Astrocyte of the spinal cord (primary cell): ENCODE data around the gene NR4A3.

ENCODE experiments used
- DNase-seq: peaks from one replicate; pipeline ENCODE4 v3.0.0; 2011; ENCODE audit warnings: low read depth, low spot score
- H3K4me3 ChIP-seq: 2 replicates; pipeline ENCODE4 v1.5.1; 2011; ENCODE audit warnings: low read depth, mild to moderate bottlenecking, low read length, moderate library complexity
- CTCF ChIP-seq: IDR thresholded peaks from 2 replicates; pipeline ENCODE4 v1.5.1; 2012; ENCODE audit warnings: low read depth, mild to moderate bottlenecking, low read length, inconsistent platforms
- in situ Hi-C: cut with HindIII; loops from 2 replicates; pipeline ENCODE4 v1.10.0; 2017; ENCODE audit warnings: low sequenced_read_pairs

NR4A3 gene

GRCh38 chr9:99866398-99866797, 44.7 kb downstream of the NR4A3 start:
- TF ChIP-seq CTCF: no peak
- in situ Hi-C loops: no loop called here
- H3K4me3 ChIP-seq: no peak overlapping the region
- peak; percentile 33 for DNase-seq

GRCh38 chr9:99867536-99867935, 45.9 kb downstream of the NR4A3 start:
- in situ Hi-C loops: no loop called here

GRCh38 chr9:99867968-99868367, 46.3 kb downstream of the NR4A3 start:
- no peak overlapping the region for H3K4me3 ChIP-seq
- TF ChIP-seq CTCF: no peak
- no peak for DNase-seq
- in situ Hi-C loops: no loop called here

More at GRCh38 chr9:99867536-99867935, 45.9 kb downstream of the NR4A3 start:
- no peak for DNase-seq
- TF ChIP-seq CTCF: no peak
- no peak overlapping the region for H3K4me3 ChIP-seq

GRCh38 chr9:99868845-99869244, 47.2 kb downstream of the NR4A3 start:
- H3K4me3 ChIP-seq: no peak overlapping the region
- peak; percentile 5 for DNase-seq
- in situ Hi-C loops: no loop called here
- TF ChIP-seq CTCF: no peak

GRCh38 chr9:99870126-99870525, 48.4 kb downstream of the NR4A3 start:
- in situ Hi-C loops: no loop called here
- DNase-seq: peak; percentile 13
- no peak for TF ChIP-seq CTCF
- no peak overlapping the region for H3K4me3 ChIP-seq

GRCh38 chr9:99873531-99873930, 51.8 kb downstream of the NR4A3 start:
- H3K4me3 ChIP-seq: no peak overlapping the region
- peak; percentile 75 for DNase-seq
- in situ Hi-C loops: no loop called here
- TF ChIP-seq CTCF: no peak
